GM21447 (cell line): ENCODE measurements around the gene FAM174C.
A peak's percentile ranks its signal among the peaks of the same experiment; 100 is the strongest.
"Not testable (repeated sequence)": the region's sequence is repeated elsewhere in the genome, so short reads cannot be mapped to it uniquely, and the experiment has no call there.

Experiments
- ATAC-seq: cut with Tn5 transposase; IDR thresholded peaks from one replicate; pipeline ENCODE4 v1.9.1; 2021; ENCODE audit not compliant: unreplicated experiment

FAM174C gene

GRCh38 chr19:1237027-1237659 lies 38.2 kb upstream of the FAM174C start:
- no peak for ATAC-seq

- no peak for ATAC-seq
These were observed 37.5 kb upstream of the FAM174C start, which contains the start of gene CBARP for GRCh38 chr19:1237754-1238368. CBARP (minus strand) TSS chr19:1238005; CDS start chr19:1236100, 1,905 bp downstream.

- ATAC-seq = no peak
These were observed 36.7 kb upstream of the FAM174C start for GRCh38 chr19:1238369-1239303.

GRCh38 chr19:1239420-1239795 lies 35.9 kb upstream of the FAM174C start:
- ATAC-seq = no peak

GRCh38 chr19:1239796-1240737 lies 35.3 kb upstream of the FAM174C start:
- ATAC-seq = no peak

- no peak for ATAC-seq
These were observed 34.4 kb upstream of the FAM174C start for GRCh38 chr19:1240925-1241324.

GRCh38 chr19:1241417-1242095 lies 33.8 kb upstream of the FAM174C start, which contains the start of gene ATP5F1D:
ATP5F1D (plus strand) TSS chr19:1241751; CDS start chr19:1241851, 100 bp downstream.
- peak; percentile 55 for ATAC-seq

- no peak for ATAC-seq
These were observed 31.3 kb upstream of the FAM174C start for GRCh38 chr19:1243768-1244692.

- ATAC-seq = no peak
These were observed 30.5 kb upstream of the FAM174C start for GRCh38 chr19:1244693-1245451.

GRCh38 chr19:1245494-1246264 lies 29.7 kb upstream of the FAM174C start:
- ATAC-seq = no peak

GRCh38 chr19:1246265-1247087 lies 28.9 kb upstream of the FAM174C start:
- not testable (repeated sequence) for ATAC-seq

GRCh38 chr19:1247748-1248138 lies 27.6 kb upstream of the FAM174C start:
- ATAC-seq = no peak

- peak; percentile 11 for ATAC-seq
These were observed 27.1 kb upstream of the FAM174C start, which contains the start of gene MIDN for GRCh38 chr19:1248139-1248785. MIDN (plus strand) TSS chr19:1248583; CDS start chr19:1250297, 1,714 bp downstream.

GRCh38 chr19:1248786-1249297 lies 26.5 kb upstream of the FAM174C start:
- peak; percentile 15 for ATAC-seq

GRCh38 chr19:1249298-1249989 lies 25.9 kb upstream of the FAM174C start:
- peak; percentile 38 for ATAC-seq
